Epithelial cell of prostate (primary cell): Measurements from ENCODE around the gene NEURL4.
"Not testable (repeated sequence)": the region's sequence is repeated elsewhere in the genome, so short reads cannot be mapped to it uniquely, and the experiment has no call there.

ENCODE experiments used
- DNase-seq: peaks from one replicate; pipeline ENCODE4 v3.0.0-alpha.2; 2011; ENCODE audit warnings: low read depth, low spot score
- H3K27ac ChIP-seq: fragments of 450-650 bp; 2 replicates; pipeline ENCODE4 v1.5.1; 2017; ENCODE audit warnings: mild to moderate bottlenecking

The NEURL4 gene

DNA sequence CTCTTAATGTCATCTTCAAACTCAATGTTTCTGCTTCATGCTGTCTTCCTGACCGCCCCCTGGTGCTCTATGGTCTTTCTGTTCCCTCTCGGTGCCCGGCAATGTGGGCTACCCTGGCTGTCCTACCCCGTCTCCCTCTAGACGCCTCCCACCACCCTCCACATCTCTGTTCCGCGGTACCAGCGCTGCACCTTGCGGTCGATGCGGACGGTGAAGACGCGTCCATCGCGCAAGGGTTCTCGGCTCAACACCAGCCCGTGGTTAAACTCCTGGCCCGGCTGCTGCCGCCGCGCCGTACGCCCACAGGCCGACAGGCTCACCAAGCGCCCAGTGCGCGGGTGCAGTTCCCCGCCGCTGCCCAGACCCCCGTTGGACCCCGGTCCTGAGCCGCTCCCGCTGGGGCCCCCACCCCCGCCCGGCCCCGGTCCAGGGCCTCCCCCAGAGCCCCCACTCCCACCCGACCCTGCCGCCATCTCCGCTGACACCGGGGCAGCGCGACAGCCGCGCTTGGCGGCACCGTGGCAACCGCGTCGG is at the start of gene NEURL4:
TSS of gene NEURL4 (minus strand) at position 496 of the 534 bp plus-strand sequence. CDS start at position 473, 23 bp downstream.
- no peak for DNase-seq
- peak within 1 kb of the TSS; percentile 76 for H3K27ac ChIP-seq

DNA sequence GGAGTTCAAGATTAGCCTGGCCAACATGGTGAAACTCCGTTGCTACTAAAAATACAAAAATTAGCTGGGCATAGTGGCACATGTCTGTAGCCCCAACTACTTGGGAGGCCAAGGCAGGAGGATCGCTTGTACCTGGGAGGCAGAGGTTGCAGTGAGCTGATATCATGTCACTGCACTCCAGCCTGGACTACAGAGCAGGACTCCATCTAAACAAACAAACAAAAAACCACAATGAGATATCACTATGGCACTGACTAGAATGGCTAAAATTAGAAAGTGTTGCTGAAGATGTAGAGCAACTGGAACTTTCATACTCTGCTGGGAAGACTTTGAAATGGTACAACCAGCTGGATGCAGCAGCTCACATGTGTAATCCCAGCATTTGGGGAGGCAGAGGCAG is 45.2 kb upstream of the NEURL4 start:
- H3K27ac ChIP-seq = no peak overlapping the region
- DNase-seq = no peak

DNA sequence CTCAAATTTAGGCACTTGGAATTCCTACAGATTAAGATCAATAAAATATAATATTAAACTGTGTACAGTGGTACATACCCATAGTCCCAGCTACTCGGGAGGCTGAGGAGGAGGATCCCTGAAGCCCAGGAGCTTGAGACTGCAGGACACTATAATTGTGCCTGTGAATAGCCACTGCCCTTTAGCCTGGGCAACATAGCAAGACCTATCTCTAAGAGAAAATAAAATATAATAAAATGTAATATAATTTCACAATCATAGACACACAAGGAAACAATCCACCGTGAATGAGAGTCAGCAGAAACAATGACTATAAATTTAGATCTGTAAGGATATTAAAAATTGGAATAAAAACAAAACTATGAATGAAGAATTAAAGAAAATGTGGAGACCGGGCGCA is 41.7 kb upstream of the NEURL4 start:
- DNase-seq = no peak
- no peak overlapping the region for H3K27ac ChIP-seq

DNA sequence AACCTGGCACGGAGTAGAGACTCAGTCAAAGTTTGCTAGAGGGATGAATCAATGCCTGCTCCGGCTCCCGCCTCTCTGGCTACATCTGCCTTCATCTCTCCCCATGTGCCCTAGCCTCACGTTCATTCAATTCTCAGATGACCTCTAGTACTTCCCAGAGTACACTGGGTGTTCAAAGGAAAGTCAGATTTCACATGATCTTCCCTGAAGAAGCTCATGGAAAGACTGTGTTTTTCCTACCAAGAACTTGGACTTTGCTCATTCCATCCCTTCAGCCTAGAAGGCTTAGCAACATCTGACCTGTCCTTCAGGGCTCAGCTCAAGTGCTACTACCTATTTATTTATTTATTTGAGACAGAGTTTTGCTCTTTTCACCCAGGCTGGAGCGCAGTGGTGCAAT is 40.7 kb upstream of the NEURL4 start:
- no peak for DNase-seq
- no peak overlapping the region for H3K27ac ChIP-seq

DNA sequence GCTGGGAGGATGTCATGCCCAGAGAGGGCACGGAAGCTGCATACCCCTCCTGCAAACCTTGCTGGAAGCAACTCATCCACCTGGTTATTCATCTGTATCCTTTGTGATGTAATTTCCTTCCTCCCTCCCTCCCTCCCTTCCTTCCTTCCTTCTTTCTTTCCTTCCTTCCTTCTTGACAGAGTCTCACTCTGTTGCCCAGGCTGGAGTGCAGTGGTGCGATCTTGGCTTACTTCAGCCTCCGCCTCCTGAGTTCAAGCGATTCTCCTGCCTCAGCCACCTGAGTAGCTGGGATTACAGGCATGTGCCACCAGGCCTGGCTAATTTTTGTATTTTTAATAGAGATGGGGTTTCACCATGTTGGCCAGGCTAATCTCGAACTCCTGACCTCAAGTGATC is 39.5 kb upstream of the NEURL4 start:
- H3K27ac ChIP-seq, DNase-seq: not testable (repeated sequence)

DNA sequence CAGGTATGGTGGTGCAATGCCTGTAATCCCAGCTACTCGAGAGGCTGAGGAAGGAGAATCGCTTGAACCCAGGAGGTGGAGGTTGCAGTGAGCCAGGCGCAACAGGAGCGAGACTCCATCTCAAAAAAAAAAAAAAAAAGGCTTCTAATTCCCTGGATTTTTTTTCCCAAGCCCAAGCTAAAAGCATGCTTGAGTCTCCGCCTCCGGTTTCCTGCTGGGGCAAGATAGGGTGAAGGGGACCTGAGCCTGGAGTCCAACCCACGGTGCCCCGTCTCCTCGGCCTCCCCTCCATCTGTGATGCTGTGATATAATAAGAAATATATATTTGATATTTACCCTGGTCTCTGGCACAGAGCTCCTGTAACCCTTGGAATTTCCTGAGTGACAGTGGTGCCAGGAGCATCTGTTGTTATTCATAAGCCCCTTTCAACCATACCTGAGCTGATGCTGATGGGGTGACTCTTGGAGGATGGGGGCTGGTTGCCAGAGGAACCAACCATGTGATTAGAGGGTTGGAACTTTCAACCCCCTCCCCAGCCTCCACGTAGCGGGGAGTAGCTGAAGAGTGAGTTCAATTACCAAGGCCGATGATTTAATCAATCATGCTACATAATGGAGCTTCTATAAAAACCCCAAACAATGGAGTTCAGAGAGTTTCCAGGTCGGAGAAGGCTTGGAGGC is 38.9 kb upstream of the NEURL4 start:
- no peak overlapping the region for H3K27ac ChIP-seq
- DNase-seq = no peak

DNA sequence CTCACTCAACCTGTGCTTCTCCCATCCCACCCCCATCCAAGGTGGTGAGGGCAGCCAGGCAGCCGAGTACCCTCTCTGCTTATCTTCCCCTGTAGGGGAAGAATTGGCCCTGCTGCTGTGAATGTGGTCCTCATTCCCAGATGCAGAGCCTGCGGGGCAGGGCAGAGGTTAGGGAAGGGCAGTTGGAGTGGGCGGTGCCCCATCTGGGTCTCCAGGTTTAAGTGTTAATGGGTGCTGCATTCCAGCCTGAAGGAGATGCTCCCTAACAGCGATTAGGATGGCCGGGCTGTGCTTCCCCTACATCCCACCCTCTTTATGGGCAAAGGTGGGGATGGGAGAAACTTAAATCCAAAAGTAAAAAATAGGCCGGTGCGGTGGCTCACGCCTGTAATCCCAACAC is 37.9 kb upstream of the NEURL4 start:
- no peak overlapping the region for H3K27ac ChIP-seq
- DNase-seq = no peak

DNA sequence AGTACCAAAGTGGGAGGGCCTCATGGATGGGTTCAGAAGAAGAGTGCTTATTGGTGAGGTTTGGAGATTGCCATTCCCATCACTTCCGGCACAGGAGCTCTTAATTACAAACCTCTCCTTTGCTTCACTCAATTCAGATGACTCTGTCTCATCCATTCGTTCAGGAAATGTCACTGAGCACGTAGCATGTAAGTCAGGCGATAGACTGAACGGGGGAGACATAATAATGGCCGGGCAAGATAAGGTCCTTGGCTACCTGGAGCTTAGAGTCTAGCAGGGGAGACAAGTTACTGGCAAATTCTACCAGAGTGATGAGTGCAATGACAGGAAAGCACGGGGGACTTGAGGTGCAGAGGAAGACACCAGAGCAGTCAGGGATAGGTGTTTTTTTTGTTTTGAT is 36.8 kb upstream of the NEURL4 start:
- not testable (repeated sequence) for DNase-seq, H3K27ac ChIP-seq

DNA sequence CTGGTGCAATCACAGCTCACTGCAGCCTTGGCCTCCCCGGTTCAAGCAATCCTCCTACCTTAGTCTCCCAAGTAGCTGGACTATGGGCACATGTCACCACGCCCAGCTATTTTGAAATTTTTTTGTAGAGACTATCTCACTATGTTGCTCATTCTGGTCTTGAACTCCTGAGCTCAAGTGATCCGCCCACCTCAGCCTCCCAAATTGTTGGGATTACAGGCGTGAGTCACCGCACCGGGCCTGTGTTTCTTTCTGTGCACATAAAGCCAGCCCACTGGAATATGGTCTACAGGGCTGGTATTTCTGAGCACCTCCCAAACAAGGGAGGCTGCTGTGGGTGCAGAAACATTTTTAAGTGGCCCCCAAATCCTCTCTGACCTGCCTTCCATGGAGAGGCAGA is 34.2 kb upstream of the NEURL4 start:
- DNase-seq = no peak
- peak overlapping the region; percentile 31 for H3K27ac ChIP-seq

DNA sequence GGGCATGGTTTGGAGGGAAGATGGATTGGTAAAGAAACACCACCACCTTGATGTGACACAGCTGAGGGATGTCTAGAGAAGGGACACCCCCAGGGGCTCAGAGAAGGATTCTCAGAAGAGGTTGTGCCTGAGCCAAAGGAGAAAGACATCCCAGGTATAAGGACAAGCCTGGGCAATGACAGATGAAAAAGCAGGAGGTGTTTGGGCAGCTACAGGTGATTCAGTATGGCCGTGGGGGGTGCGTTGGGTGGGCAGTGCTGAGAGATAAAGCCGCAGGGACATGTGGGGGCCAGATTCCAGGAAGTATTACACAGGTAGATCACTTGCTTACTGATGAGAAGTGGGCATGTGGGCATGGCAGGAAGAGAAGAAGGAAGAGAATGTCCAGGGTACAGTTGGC is 32.8 kb upstream of the NEURL4 start:
- H3K27ac ChIP-seq = peak overlapping the region; percentile 27
- DNase-seq = no peak

DNA sequence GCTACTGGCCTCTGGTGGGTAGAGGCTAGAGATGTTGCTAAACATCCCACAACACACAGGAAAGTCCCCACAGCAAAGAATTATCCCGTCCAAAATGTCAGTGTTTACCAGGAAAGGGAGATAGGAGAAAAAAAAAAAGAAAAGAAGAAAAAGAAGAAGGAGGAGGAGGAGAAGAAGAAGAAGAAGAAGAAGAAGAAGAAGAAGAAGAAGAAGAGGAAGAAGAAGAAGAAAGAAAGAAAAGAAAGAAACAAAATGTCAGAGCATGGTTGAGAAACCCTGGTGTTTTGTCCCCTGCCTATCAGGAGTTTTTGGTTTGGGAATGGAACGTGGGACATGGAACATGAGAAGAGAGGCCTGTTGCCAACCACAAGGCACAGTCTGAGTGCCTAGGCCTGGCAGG is 28.2 kb upstream of the NEURL4 start:
- H3K27ac ChIP-seq = no peak overlapping the region
- DNase-seq = no peak

DNA sequence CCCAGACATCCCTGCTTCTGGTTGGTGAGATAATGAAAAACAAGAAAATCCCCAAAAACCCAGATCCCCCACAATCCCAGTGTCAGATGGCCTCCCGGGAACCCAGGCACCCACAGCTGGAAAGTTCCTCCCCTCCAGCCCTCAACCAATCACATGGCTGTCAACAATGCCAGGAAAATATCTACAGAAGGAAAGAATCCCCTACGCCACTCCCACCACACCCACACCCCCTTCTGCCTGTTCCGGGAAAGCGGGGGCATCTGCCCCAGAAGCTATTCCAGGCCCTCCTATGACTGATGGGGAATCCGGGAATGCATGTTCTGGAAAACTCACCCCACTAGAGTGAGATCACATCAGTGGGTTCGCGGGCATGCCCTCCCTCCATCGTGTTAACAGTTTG is 27.6 kb upstream of the NEURL4 start:
- no peak for DNase-seq
- no peak overlapping the region for H3K27ac ChIP-seq

DNA sequence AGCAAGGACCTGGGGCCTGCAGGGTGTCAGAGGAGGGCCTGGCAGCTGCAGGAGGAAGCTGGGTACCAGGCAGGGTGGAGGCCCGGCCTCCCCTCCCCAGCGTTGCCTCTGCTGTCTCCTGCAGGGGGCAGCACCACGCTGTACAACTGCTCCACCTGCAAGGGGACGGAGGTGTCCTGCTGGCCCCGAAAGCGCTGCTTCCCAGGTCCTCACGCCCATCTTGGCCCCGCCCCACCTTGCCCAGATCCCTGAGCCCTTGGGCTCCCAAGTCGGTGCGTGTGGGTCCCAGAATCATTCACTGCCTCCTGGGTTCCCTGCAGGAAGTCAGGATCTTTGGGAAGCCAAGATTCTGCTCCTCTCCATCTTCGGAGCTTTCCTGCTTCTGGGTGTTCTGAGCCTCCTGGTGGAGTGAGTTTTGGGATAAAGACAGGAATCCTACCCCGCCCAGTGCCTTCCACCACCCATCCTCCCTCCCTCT is 27.0 kb upstream of the NEURL4 start:
- peak overlapping the region; percentile 100 for H3K27ac ChIP-seq
- DNase-seq = peak; percentile 61

DNA sequence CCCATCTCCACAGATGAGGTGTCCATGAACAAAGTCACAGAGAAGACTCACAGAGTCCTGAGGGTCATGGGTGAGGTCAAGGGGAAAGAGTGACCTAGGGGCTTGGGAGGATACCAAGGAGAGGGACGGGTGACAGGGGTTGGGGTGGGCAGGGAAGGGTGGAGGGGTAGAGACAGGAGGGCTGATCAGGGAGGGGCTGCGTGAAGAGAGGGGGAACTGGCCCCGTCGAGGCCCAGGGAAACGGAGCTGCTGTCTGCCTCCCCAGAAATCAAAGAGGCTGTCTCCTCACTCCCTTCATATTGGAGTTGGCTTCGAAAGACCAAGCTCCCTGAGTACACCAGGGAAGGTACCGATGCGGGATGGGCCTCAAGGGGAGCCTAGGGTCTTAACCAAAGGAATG is 26.4 kb upstream of the NEURL4 start:
- H3K27ac ChIP-seq = peak overlapping the region; percentile 100
- no peak for DNase-seq

DNA sequence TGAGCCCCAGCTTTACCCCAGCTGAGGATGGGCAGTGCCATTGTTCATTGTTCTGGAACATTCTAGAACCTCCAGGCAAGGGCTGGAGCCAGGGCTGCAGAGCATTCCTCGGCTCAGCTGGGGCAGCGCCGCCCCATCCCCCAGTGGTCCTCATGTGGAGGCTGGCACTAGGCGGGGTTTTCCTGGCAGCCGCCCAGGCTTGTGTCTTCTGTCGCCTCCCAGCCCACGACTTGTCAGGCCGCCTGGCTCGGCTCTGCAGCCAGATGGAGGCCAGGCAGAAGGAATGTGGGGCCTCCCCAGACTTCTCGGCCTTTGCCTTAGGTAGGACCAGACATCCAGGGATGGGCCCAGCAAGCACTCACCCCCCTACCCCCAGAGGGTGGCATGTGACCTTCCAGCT is 25.9 kb upstream of the NEURL4 start, which contains the start of gene TMEM95:
TSS of gene TMEM95 (plus strand) at position 104 of the 400 bp plus-strand sequence. CDS start at position 153, 49 bp downstream.
- H3K27ac ChIP-seq = peak within 1 kb of the TSS; percentile 100

DNA sequence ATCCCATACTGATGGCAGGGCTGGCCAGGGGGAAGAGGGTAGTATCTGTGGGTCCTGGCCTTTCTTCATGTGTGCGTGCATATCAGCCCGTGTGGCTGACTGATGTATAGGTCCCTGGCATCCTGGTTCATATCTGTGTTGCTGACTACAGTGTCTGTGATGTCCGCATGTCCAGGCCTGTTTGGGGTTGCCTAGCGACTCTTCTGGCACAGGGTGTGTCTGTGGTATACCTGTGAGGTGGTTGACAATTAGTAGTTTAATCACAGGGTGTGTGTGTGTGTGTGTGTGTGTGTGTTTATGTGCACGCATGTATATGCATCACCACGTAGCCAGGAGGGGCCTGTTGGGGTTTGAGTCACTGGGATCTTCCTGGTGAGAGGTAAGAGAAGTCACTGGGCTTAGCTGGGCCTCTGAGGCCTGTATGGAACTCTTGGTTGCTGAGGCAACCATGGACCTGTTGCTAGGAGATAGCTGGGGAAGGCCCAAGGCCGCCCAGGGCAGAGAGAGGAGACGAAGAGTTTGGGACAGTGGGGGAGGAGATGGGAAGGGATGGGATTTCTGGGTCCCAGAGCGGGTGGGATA is 25.2 kb upstream of the NEURL4 start:
- peak; percentile 100 for DNase-seq

More for the DNA sequence above, 25.9 kb upstream of the NEURL4 start, which contains the start of gene TMEM95:
- DNase-seq = no peak

DNA sequence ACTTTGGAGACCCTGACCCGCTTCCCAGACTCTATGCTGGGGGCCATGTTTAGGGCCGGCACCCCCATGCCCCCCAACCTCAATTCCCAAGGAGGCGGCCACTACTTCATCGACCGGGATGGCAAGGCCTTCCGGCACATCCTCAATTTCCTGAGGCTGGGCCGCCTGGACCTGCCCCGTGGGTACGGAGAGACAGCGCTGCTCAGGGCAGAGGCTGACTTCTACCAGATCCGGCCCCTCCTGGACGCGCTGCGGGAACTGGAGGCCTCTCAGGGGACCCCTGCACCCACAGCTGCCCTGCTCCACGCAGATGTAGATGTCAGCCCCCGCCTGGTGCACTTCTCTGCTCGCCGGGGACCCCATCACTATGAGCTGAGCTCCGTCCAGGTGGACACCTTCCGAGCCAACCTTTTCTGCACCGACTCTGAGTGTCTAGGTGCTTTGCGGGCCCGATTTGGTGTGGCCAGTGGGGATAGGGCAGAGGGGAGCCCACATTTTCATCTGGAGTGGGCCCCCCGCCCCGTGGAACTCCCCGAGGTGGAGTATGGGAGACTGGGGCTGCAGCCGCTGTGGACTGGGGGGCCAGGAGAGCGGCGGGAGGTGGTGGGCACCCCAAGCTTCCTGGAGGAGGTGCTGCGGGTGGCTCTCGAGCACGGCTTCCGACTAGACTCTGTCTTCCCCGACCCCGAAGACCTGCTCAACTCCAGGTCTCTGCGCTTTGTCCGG is 23.9 kb upstream of the NEURL4 start:
- H3K27ac ChIP-seq = peak overlapping the region; percentile 100

More for the DNA sequence above, 25.2 kb upstream of the NEURL4 start:
- H3K27ac ChIP-seq = peak overlapping the region; percentile 100

DNA sequence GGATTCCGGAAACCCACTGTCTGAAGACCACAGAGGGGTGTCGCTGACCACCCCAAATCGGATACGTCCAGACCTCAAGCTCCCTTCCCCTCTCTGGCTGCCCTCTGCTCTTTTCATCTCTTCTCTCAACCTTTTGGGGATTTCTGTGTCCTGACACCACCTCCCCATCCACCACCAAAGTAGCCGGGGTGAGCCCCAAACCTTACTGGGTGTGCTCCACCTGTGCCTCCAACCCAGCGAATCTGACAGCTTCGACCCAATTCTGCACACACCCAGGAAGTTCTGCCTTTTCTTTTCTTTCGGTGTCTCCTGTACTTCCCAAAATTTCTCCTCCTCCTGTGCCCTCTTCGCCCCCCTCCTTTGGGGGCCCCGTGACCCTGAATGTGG is 23.4 kb upstream of the NEURL4 start:
- H3K27ac ChIP-seq = peak overlapping the region; percentile 100
- DNase-seq = no peak

More for the DNA sequence above, 23.9 kb upstream of the NEURL4 start:
- DNase-seq = no peak

DNA sequence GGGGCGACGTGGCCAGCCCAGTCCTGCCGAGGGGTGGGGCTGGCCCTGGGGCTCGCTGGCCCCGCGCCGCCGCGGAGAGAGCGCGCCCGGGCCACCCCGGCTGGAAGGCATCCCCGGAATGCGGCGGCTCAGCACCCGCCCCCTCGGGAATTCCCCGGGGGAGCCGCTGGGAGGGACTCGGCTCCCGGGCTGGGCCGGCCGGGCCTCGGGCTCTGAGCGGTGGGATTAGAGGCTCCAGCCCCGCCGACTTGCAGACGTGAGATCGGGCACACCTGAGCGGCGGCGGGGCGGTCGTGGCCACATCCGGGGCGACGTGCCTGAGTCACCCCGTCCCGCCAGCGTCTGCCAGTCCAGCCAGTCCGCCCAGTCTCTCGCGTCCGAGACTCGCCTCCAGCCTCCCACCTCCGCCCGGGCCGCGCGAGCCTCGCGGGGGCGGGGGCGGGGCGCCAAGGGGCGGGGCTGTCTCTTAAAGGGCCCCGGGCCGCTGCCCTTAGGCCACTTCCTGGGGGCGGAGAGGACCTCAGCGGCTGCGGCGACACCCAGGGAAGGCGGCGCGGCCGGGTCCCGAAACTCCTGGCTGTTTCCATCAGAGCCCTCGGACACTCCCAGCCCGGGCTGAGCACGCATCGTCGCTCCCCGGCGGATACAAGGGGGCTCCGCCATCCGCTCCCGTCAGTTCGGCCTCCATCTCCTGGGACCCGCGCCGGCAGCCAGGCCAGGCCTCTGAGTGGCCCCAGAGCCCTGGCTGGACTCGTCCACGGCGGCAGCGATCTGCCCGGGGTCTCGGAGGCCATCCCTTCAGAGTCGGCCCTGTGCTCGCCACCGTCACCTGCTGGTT is 22.7 kb upstream of the NEURL4 start, which contains the start of gene KCTD11:
TSS of gene KCTD11 (plus strand) at position 498 of the 838 bp plus-strand sequence.
- peak within 1 kb of the TSS; percentile 100 for H3K27ac ChIP-seq
- peak; percentile 97 for DNase-seq
